Activated T-cell treated with anti-CD3 and anti-CD28 coated beads, Interleukin-2, amount 50 U/mL, for 72 hours (primary cell): ENCODE measurements around the gene MCC. TPM values are rescaled to one million over a fixed set of nuclear protein-coding genes. Genes with fewer than 3 reads are reported as not detected.

Source experiments
- ATAC-seq, 2 donors: fragments of 150-1000 bp; cut with Tn5 transposase; replicated peaks in 1 of 2; 2 replicates each; pipeline ENCODE4 v1.10.0; 2021; ENCODE audit warnings: moderate library complexity in 2 of 2, mild to moderate bottlenecking in 1 of 2
- DNase-seq, 2 donors: peaks; one replicate each; pipeline ENCODE4 v3.0.0; 2021 to 2022; ENCODE audit warnings: mixed read lengths in 1 of 2
- H3K27ac Mint-ChIP-seq: one replicate; pipeline ENCODE4 v1.8.0; 2022; ENCODE audit warnings: mild to moderate bottlenecking, moderate library complexity, mixed read lengths
- H3K27me3 Mint-ChIP-seq: one replicate; pipeline ENCODE4 v1.8.0; 2022; ENCODE audit warnings: low read depth, mixed read lengths
- H3K36me3 Mint-ChIP-seq, 2 donors: one replicate each; pipeline ENCODE4 v1.8.0; 2022; ENCODE audit warnings: mixed read lengths in 2 of 2, mild to moderate bottlenecking in 1 of 2; ENCODE audit not compliant: insufficient read depth in 2 of 2
- H3K4me1 Mint-ChIP-seq: one replicate; pipeline ENCODE4 v1.8.0; 2022; ENCODE audit warnings: low read depth, mixed read lengths
- H3K4me3 Mint-ChIP-seq, 2 donors: one replicate each; pipeline ENCODE4 v1.8.0; 2022; ENCODE audit warnings: mild to moderate bottlenecking in 2 of 2, mixed read lengths in 2 of 2, moderate library complexity in 2 of 2
- H3K9me3 Mint-ChIP-seq, 2 donors: one replicate each; pipeline ENCODE4 v1.8.0; 2022; ENCODE audit warnings: mixed read lengths in 2 of 2
- total RNA-seq, 2 donors: library from RNA; stranded (reverse); gene quantifications; one replicate each; pipeline ENCODE4 v1.2.3, GENCODE V29; 2022

Gene MCC
- total RNA-seq, 2 donors from 2014 or later: 3.3 to 4.2 TPM

GRCh38 chr5:113005454-113005853, 482.8 kb downstream of the MCC start:
- Mint-ChIP-seq H3K27me3 (no peaks in the 10 kb centered on the region), H3K36me3 (peaks cover 4 to 27% of the 10 kb centered on the region in 2 donors), H3K4me3 (no peak overlapping the region), H3K9me3 (no peaks in the 10 kb centered on the region), H3K27ac (no peak overlapping the region), H3K4me1 (peaks cover 5% of the 10 kb centered on the region)
- no peak for ATAC-seq
- DNase-seq: no peak

GRCh38 chr5:113003763-113004162, 484.5 kb downstream of the MCC start:
- no peaks in the 10 kb centered on the region for H3K27me3 Mint-ChIP-seq

GRCh38 chr5:113002423-113002822, 485.8 kb downstream of the MCC start:
- DNase-seq (no peak), ATAC-seq (no peak)
- peaks cover 4 to 27% of the 10 kb centered on the region in 2 donors for H3K36me3 Mint-ChIP-seq
- no peaks in the 10 kb centered on the region for H3K9me3 Mint-ChIP-seq
- H3K4me1 Mint-ChIP-seq: peaks cover 5% of the 10 kb centered on the region
- no peaks in the 10 kb centered on the region for H3K27me3 Mint-ChIP-seq
- no peak overlapping the region for H3K4me3 Mint-ChIP-seq
- no peak overlapping the region for H3K27ac Mint-ChIP-seq

More at GRCh38 chr5:113003763-113004162, 484.5 kb downstream of the MCC start:
- H3K36me3 Mint-ChIP-seq: peaks cover 4 to 28% of the 10 kb centered on the region in 2 donors
- DNase-seq (no peak), ATAC-seq (no peak)
- H3K9me3 Mint-ChIP-seq: no peaks in the 10 kb centered on the region
- H3K4me3 Mint-ChIP-seq: no peak overlapping the region
- H3K27ac Mint-ChIP-seq: no peak overlapping the region
- peaks cover 5% of the 10 kb centered on the region for H3K4me1 Mint-ChIP-seq

GRCh38 chr5:113000466-113000865, 487.8 kb downstream of the MCC start:
- H3K27me3 Mint-ChIP-seq: no peaks in the 10 kb centered on the region
- peaks cover 4 to 32% of the 10 kb centered on the region in 2 donors for H3K36me3 Mint-ChIP-seq
- no peaks in the 10 kb centered on the region for H3K9me3 Mint-ChIP-seq
- H3K4me1 Mint-ChIP-seq: peaks cover 6% of the 10 kb centered on the region
- DNase-seq (no peak), ATAC-seq (no peak)
- no peak overlapping the region for H3K4me3 Mint-ChIP-seq
- H3K27ac Mint-ChIP-seq: no peak overlapping the region

GRCh38 chr5:112998296-112998695, 490.0 kb downstream of the MCC start:
- DNase-seq: no peak
- H3K4me1 Mint-ChIP-seq: peaks cover 6% of the 10 kb centered on the region
- no peaks in the 10 kb centered on the region for H3K27me3 Mint-ChIP-seq
- H3K36me3 Mint-ChIP-seq: peaks cover 6 to 28% of the 10 kb centered on the region in 2 donors
- H3K4me3 Mint-ChIP-seq: no peak overlapping the region
- no peak for ATAC-seq
- H3K9me3 Mint-ChIP-seq: no peaks in the 10 kb centered on the region
- peak overlapping the region; percentile 57 for H3K27ac Mint-ChIP-seq

GRCh38 chr5:112996830-112997374, 491.4 kb downstream of the MCC start:
- H3K36me3 Mint-ChIP-seq: peaks cover 4 to 23% of the 10 kb centered on the region in 2 donors
- peaks cover 10% of the 10 kb centered on the region for H3K4me1 Mint-ChIP-seq
- H3K9me3 Mint-ChIP-seq: no peaks in the 10 kb centered on the region
- H3K27ac Mint-ChIP-seq: no peak overlapping the region
- DNase-seq: no peak
- no peaks in the 10 kb centered on the region for H3K27me3 Mint-ChIP-seq
- no peak for ATAC-seq
- H3K4me3 Mint-ChIP-seq: no peak overlapping the region

- Mint-ChIP-seq H3K9me3 (no peaks in the 10 kb centered on the region), H3K4me1 (peaks cover 16% of the 10 kb centered on the region), H3K27me3 (no peaks in the 10 kb centered on the region), H3K4me3 (no peak overlapping the region), H3K36me3 (peaks cover 3 to 19% of the 10 kb centered on the region in 2 donors), H3K27ac (peak overlapping the region; percentile 31)
- ATAC-seq: peak; percentile 62 to 68
- DNase-seq: peak; percentile 75 to 79
These were observed 492.3 kb downstream of the MCC start for GRCh38 chr5:112995764-112996618.

- Mint-ChIP-seq H3K9me3 (no peaks in the 10 kb centered on the region), H3K36me3 (peaks cover 9 to 22% of the 10 kb centered on the region in 2 donors), H3K27ac (no peak overlapping the region), H3K4me1 (peaks cover 46% of the 10 kb centered on the region), H3K4me3 (no peak overlapping the region), H3K27me3 (no peaks in the 10 kb centered on the region)
- ATAC-seq (no peak), DNase-seq (no peak)
These were observed 502.0 kb downstream of the MCC start for GRCh38 chr5:112986224-112986623.

- no peak for DNase-seq
- no peaks in the 10 kb centered on the region for H3K27me3 Mint-ChIP-seq
- no peaks in the 10 kb centered on the region for H3K9me3 Mint-ChIP-seq
- no peak for ATAC-seq
- H3K36me3 Mint-ChIP-seq: peaks cover 4 to 16% of the 10 kb centered on the region in 2 donors
- H3K4me3 Mint-ChIP-seq: no peak overlapping the region
- H3K27ac Mint-ChIP-seq: peak overlapping the region; percentile 2
- H3K4me1 Mint-ChIP-seq: peaks cover 59% of the 10 kb centered on the region
These were observed 504.9 kb downstream of the MCC start for GRCh38 chr5:112983363-112983762.

GRCh38 chr5:112979723-112980122, 508.5 kb downstream of the MCC start:
- no peak for DNase-seq
- ATAC-seq: no peak
- Mint-ChIP-seq H3K4me1 (peaks cover 72% of the 10 kb centered on the region), H3K4me3 (peak overlapping the region; percentile 85 to 97), H3K9me3 (peaks cover 0 to 2% of the 10 kb centered on the region in 2 donors), H3K27ac (peak overlapping the region; percentile 95), H3K36me3 (peaks cover 10 to 28% of the 10 kb centered on the region in 2 donors), H3K27me3 (no peaks in the 10 kb centered on the region)

GRCh38 chr5:112978836-112979235, 509.4 kb downstream of the MCC start:
- peak overlapping the region; percentile 89 for H3K27ac Mint-ChIP-seq
- H3K4me3 Mint-ChIP-seq: peak overlapping the region; percentile 97 to 99
- H3K4me1 Mint-ChIP-seq: peaks cover 67% of the 10 kb centered on the region
- DNase-seq: no peak
- ATAC-seq: no peak
- peaks cover 10 to 26% of the 10 kb centered on the region in 2 donors for H3K36me3 Mint-ChIP-seq
- H3K9me3 Mint-ChIP-seq: peaks cover 0 to 2% of the 10 kb centered on the region in 2 donors
- H3K27me3 Mint-ChIP-seq: no peaks in the 10 kb centered on the region

GRCh38 chr5:112977440-112977861, 510.8 kb downstream of the MCC start:
- H3K27me3 Mint-ChIP-seq: no peaks in the 10 kb centered on the region
- H3K4me1 Mint-ChIP-seq: peaks cover 60% of the 10 kb centered on the region
- peaks cover 0 to 2% of the 10 kb centered on the region in 2 donors for H3K9me3 Mint-ChIP-seq
- peak overlapping the region; percentile 89 for H3K27ac Mint-ChIP-seq
- H3K36me3 Mint-ChIP-seq: peaks cover 10 to 21% of the 10 kb centered on the region in 2 donors
- peak overlapping the region; percentile 97 to 99 for H3K4me3 Mint-ChIP-seq
- ATAC-seq (no peak), DNase-seq (no peak)
